PFSK-1 (cell line): ENCODE data around the gene PTPN4.

Experiments
- FOXP2 ChIP-seq: optimal IDR thresholded peaks from 2 replicates; pipeline ENCODE3; 2011; ENCODE audit warnings: borderline replicate concordance, control low read depth, inconsistent platforms; ENCODE audit not compliant: insufficient read depth; ENCODE audit errors: extremely low read length, extremely low read depth
- POLR2AphosphoS5 ChIP-seq: IDR thresholded peaks from 2 replicates; pipeline ENCODE4 v1.6.1; 2012; ENCODE audit warnings: low read depth, mild to moderate bottlenecking, control low read depth, low read length, moderate library complexity
- REST ChIP-seq, 2 experiments: IDR thresholded peaks; 2 replicates each; pipeline versions ENCODE4 v1.6.1 to v1.8.0; 2011 to 2012; ENCODE audit warnings: low read depth in 2 of 2, low read length in 2 of 2, control low read depth in 1 of 2, inconsistent platforms in 1 of 2, mild to moderate bottlenecking in 1 of 2, moderate library complexity in 1 of 2; ENCODE audit not compliant: insufficient read depth in 1 of 2
- SIN3A ChIP-seq: IDR thresholded peaks from 2 replicates; pipeline ENCODE4 v1.6.1; 2012; ENCODE audit warnings: mild to moderate bottlenecking, low read length, moderate library complexity, borderline replicate concordance; ENCODE audit not compliant: insufficient read depth
- TAF1 ChIP-seq: IDR thresholded peaks from 2 replicates; pipeline ENCODE4 v1.6.1; 2012; ENCODE audit warnings: low read length, control low read depth, borderline replicate concordance; ENCODE audit not compliant: insufficient read depth

Gene PTPN4

DNA sequence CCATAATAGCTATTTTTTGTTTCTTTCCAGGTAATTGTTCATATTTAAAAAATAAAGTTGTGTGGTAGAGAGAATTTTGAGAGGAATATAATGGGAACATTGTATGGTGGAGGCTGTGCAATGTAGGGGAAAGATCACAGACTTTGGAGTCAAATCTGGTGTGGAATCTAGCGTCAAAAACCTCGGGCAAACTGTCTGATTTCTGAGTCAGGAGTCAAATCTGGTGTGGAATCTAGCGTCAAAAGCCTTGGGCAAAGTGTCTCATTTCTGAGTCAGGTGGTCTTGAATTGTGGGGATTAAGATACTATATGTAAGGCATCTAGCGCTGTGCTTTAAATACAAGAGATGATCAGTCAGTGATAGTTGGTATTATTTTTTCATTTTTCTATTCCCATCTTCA is 5.1 kb downstream of the PTPN4 start:
- no peak for TF ChIP-seq POLR2AphosphoS5
- no peak for TF ChIP-seq REST (IDR thresholded peaks at IDR 0.05; ENCODE audit: insufficient read depth in 1 of 2, low read depth in 2 of 2, low read length in 2 of 2)
- TF ChIP-seq TAF1 = no peak
- TF ChIP-seq SIN3A = no peak

DNA sequence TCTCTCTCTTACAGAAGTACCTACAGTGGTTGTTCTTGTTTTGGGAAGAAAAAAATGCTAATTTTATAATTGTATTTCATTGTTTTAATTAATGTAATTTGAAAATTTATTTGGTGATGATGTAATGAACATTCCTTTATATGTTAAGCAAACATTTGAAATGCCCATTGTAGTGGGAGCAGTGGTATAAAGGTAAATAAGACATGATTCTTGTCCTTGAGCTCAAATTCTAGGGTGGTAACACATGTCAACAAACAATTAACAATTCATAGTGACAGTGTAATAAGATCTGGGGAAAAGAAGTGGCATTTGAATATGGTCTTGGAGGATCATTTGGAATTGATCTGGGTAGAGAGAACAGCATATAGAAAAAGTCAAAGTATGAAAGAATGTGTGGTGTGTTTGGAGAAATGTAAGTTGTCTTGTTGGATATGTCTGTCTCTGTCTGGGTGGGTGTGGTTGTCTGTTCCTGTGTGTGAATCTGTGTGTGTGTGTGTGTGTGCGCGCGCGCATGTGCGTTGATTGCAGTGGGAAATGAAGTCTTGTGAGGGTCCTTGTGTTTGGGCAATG is 5.8 kb downstream of the PTPN4 start:
- TF ChIP-seq SIN3A (no peak), REST (IDR thresholded peaks at IDR 0.05; ENCODE audit: insufficient read depth in 1 of 2, low read depth in 2 of 2, low read length in 2 of 2) (no peak), POLR2AphosphoS5 (no peak), TAF1 (no peak), FOXP2 (no peak)

DNA sequence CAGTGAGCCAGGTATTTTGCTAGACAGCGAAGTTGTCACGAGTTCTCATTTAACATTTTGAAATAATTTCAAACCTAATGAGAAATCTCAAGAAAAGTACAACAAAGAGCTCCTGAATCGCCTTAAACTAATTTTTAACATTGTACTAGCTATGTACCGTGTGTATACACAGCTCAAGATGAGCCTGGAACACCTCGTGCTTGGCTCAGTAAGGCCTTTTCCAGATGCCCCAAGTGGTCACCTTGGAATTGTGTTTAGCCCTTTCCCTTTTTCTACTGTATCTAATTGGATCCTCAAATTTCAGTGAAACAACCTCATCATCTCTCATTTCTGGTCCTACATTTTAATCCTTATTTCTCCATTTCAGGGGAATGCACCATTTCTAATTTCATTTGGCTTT is 7.2 kb downstream of the PTPN4 start:
- TF ChIP-seq FOXP2 (no peak), POLR2AphosphoS5 (no peak), TAF1 (no peak), SIN3A (no peak), REST (IDR thresholded peaks at IDR 0.05; ENCODE audit: insufficient read depth in 1 of 2, low read depth in 2 of 2, low read length in 2 of 2) (no peak)

- no peak for TF ChIP-seq SIN3A
- TF ChIP-seq FOXP2 = no peak
- TF ChIP-seq POLR2AphosphoS5 = no peak
These were observed 9.0 kb downstream of the PTPN4 start for GRCh38 chr2:119768742-119769141.

GRCh38 chr2:119769645-119770044 is 9.9 kb downstream of the PTPN4 start:
- no peak for TF ChIP-seq SIN3A
- TF ChIP-seq TAF1 = no peak
- no peak for TF ChIP-seq REST (IDR thresholded peaks at IDR 0.05; ENCODE audit: insufficient read depth in 1 of 2, low read depth in 2 of 2, low read length in 2 of 2)
- no peak for TF ChIP-seq POLR2AphosphoS5
- TF ChIP-seq FOXP2 = no peak
